GM12878 (cell line): ENCODE results near the gene COMMD6. TPM values are rescaled to one million over a fixed set of nuclear protein-coding genes. Genes with fewer than 3 reads are reported as not detected.

Experiments
- ATF7 ChIP-seq: fragments of 450-650 bp; IDR thresholded peaks from 2 replicates; pipeline ENCODE4 v1.6.1; 2016; ENCODE audit warnings: low read depth, mild to moderate bottlenecking
- BHLHE40 ChIP-seq, 2 experiments: fragments of 450-650 bp in 1 of 2; IDR thresholded peaks; 2 replicates each; pipeline ENCODE4 v1.6.1; 2011 to 2017; ENCODE audit warnings: low read depth in 2 of 2, borderline replicate concordance in 1 of 2, improper control_type of control experiment in 1 of 2, low read length in 1 of 2, mild to moderate bottlenecking in 1 of 2
- BMI1 ChIP-seq: fragments of 450-650 bp; IDR thresholded peaks from 2 replicates; pipeline ENCODE4 v1.6.1; 2016; ENCODE audit warnings: mild to moderate bottlenecking, moderate library complexity, borderline replicate concordance
- CHD1 ChIP-seq: IDR thresholded peaks from 2 replicates; pipeline ENCODE4 v1.6.1; 2012; ENCODE audit warnings: low read depth, low read length, improper control_type of control experiment
- CREB1 ChIP-seq: IDR thresholded peaks from 2 replicates; pipeline ENCODE4 v1.6.1; 2012; ENCODE audit warnings: low read depth, mild to moderate bottlenecking, inconsistent platforms
- CREM ChIP-seq: IDR thresholded peaks from 2 replicates; pipeline ENCODE4 v1.6.1; 2014; ENCODE audit warnings: antibody characterized with exemption, low read depth
- EED ChIP-seq: sonication (generic); IDR thresholded peaks from 2 replicates; pipeline ENCODE4 v1.6.1; 2016; ENCODE audit warnings: antibody characterized with exemption, low read depth
- GATAD2B ChIP-seq: fragments of 450-650 bp; conservative IDR thresholded peaks from 2 replicates; pipeline ENCODE4 v1.6.1; 2017; ENCODE audit warnings: low read depth, mild to moderate bottlenecking, moderate library complexity
- HDGF ChIP-seq: fragments of 450-650 bp; IDR thresholded peaks from 2 replicates; pipeline ENCODE4 v1.6.1; 2016; ENCODE audit warnings: antibody characterized with exemption
- IKZF1 ChIP-seq: fragments of 450-650 bp; conservative IDR thresholded peaks from 2 replicates; pipeline ENCODE4 v1.6.1; 2017; ENCODE audit warnings: antibody characterized with exemption, mild to moderate bottlenecking
- MAX ChIP-seq: IDR thresholded peaks from 2 replicates; pipeline ENCODE4 v1.6.1; 2012; ENCODE audit warnings: low read depth, low read length, improper control_type of control experiment
- MXI1 ChIP-seq: fragments of 150-350 bp; IDR thresholded peaks from 2 replicates; pipeline ENCODE4 v1.6.1; 2011; ENCODE audit warnings: low read depth, mild to moderate bottlenecking, inconsistent platforms, low read length, improper control_type of control experiment
- NKRF ChIP-seq: fragments of 450-650 bp; conservative IDR thresholded peaks from 2 replicates; pipeline ENCODE4 v1.6.1; 2017; ENCODE audit warnings: mild to moderate bottlenecking, moderate library complexity
- PAX5 ChIP-seq: IDR thresholded peaks from 2 replicates; pipeline ENCODE4 v1.6.1; 2011; ENCODE audit warnings: low read depth, low read length, borderline replicate concordance
- POLR2A ChIP-seq: IDR thresholded peaks from 2 replicates; pipeline ENCODE4 v1.6.1; 2011; ENCODE audit warnings: low read depth, mild to moderate bottlenecking, low read length
- RB1 ChIP-seq: fragments of 450-650 bp; formaldehyde crosslinking; IDR thresholded peaks from 2 replicates; pipeline ENCODE4 v1.6.1; 2017; ENCODE audit warnings: mild to moderate bottlenecking, borderline replicate concordance
- SKIL ChIP-seq: fragments of 450-650 bp; IDR thresholded peaks from 2 replicates; pipeline ENCODE4 v1.6.1; 2017; ENCODE audit warnings: mild to moderate bottlenecking, low read depth, inconsistent platforms; ENCODE audit not compliant: poor library complexity, severe bottlenecking
- TCF12 ChIP-seq: IDR thresholded peaks from 2 replicates; pipeline ENCODE4 v1.6.1; 2011; ENCODE audit warnings: low read depth, mild to moderate bottlenecking, low read length
- ZBTB33 ChIP-seq: fragments of 450-650 bp; IDR thresholded peaks from 2 replicates; pipeline ENCODE4 v1.6.1; 2017; ENCODE audit warnings: mild to moderate bottlenecking
- ZNF687 ChIP-seq: fragments of 450-650 bp; IDR thresholded peaks from 2 replicates; pipeline ENCODE4 v1.6.1; 2017; ENCODE audit warnings: mild to moderate bottlenecking, moderate library complexity
- ZSCAN29 ChIP-seq: fragments of 450-650 bp; IDR thresholded peaks from 2 replicates; pipeline ENCODE4 v1.6.1; 2017; ENCODE audit warnings: mild to moderate bottlenecking, moderate library complexity
- polyA plus RNA-seq, 11 experiments: library from polyadenylated mRNA; depleted of rRNA in 4 of 11; unstranded in 6 of 11; stranded (reverse) in 5 of 11; fragments of >200 nt; fragmentation: Nextera tagmentation in 4 of 11; fragmentation: Illumina TruSeq in 1 of 11; extraction: Ambion mirVana in 4 of 11; extraction: Trizol in 1 of 11; gene quantifications; 1 replicate in 1 of 11; 2 replicates in 10 of 11; pipeline versions ENCODE4 v1.2.1 to v1.2.3, GENCODE V29; 2011 to 2016; ENCODE audit warnings: inconsistent platforms in 2 of 11, missing spikeins in 2 of 11, low read depth in 1 of 11
- total RNA-seq, 4 experiments: library from RNA; depleted of rRNA in 3 of 4; stranded (reverse); fragments of >200 nt in 3 of 4; fragmentation: Illumina TruSeq in 1 of 4; extraction: Trizol in 1 of 4; gene quantifications; 2 replicates each; pipeline versions ENCODE4 v1.2.1 to v1.2.3, GENCODE V29; 2013 to 2021

COMMD6 gene
- total and polyA plus RNA-seq, 10 of the 15 experiments (the other 5 are each of a cell fraction or from before 2014, with no cell fraction given): 127 to 509 (median 247) TPM

- TF ChIP-seq BHLHE40 (IDR thresholded peaks at IDR 0.05; ENCODE audit: borderline replicate concordance in 1 of 2, low read depth in 2 of 2, low read length in 1 of 2): peak in 1 of 2 experiments; percentile 58; a peak in 1 of 4 replicates
- 0 out of 2 replicates have a peak, but pooled peaks have one; percentile 19 for TF ChIP-seq ZSCAN29
- TF ChIP-seq EED: peak; percentile 70
- TF ChIP-seq TCF12: no peak
- TF ChIP-seq MXI1: peak; percentile 52
- TF ChIP-seq ATF7: 0 out of 2 replicates have a peak, but pooled peaks have one; percentile 24
- no peak for TF ChIP-seq BMI1
- TF ChIP-seq SKIL: no peak
- TF ChIP-seq NKRF: 0 out of 2 replicates have a peak, but pooled peaks have one; percentile 34
- 0 out of 2 replicates have a peak, but pooled peaks have one; percentile 20 for TF ChIP-seq PAX5
- no peak for TF ChIP-seq CHD1
- TF ChIP-seq HDGF: peak; percentile 33; the same call in 1 of the 2 replicates
- TF ChIP-seq GATAD2B: peak; percentile 30; the same call in 1 of the 2 replicates
- no peak; the same call in 1 of the 2 replicates for TF ChIP-seq MAX
- TF ChIP-seq ZBTB33: no peak
- TF ChIP-seq CREM: peak; percentile 64
- peak; percentile 57; the same call in 1 of the 2 replicates for TF ChIP-seq CREB1
- peak; percentile 66 for TF ChIP-seq POLR2A
- TF ChIP-seq RB1: no peak
- TF ChIP-seq ZNF687: no peak
- TF ChIP-seq IKZF1: peak; percentile 57
Observed at GRCh38 chr13:75480671-75481175, 56.9 kb downstream of the COMMD6 start (continued).
